ENCODE results near the gene UBC.
"Not testable (repeated sequence)": the region's sequence is repeated elsewhere in the genome, so short reads cannot be mapped to it uniquely, and the experiment has no call there.

The UBC gene

GRCh38 chr12:124917135-124917840, 2.8 kb upstream of the UBC start:
- no peak for TF ChIP-seq CTCF (IDR thresholded peaks at IDR 0.05; ENCODE audit: control extremely low read depth, extremely low read depth, low read depth, missing control alignments)
- peak; percentile 78 for DNase-seq (ENCODE audit: extremely low spot score)
- ChIA-PET CTCF (interaction anchor here (0.8 to 14.4 kb wide), 5 partner anchors 9 to 20 kb away, joined by 3 to 193 read pairs (median 4); no protein-coding TSS in a partner anchor), POLR2A (interaction anchor here (0.6 to 1.6 kb wide), 5 partner anchors 9 to 143 kb away, joined by 3 to 9 read pairs (median 4); no protein-coding TSS in a partner anchor)

- CTCF ChIA-PET = interaction anchor here (6.9 to 14.4 kb wide), 2 partner anchors 10 to 21 kb away, joined by 53 to 193 read pairs; no protein-coding TSS in a partner anchor
- POLR2A ChIA-PET = interaction anchor here (0.6 to 1.6 kb wide), 5 partner anchors 8 to 231 kb away, joined by 3 to 9 read pairs (median 3); no protein-coding TSS in a partner anchor
- no peak for TF ChIP-seq CTCF (IDR thresholded peaks at IDR 0.05; ENCODE audit: control extremely low read depth, extremely low read depth, low read depth, missing control alignments)
- DNase-seq (ENCODE audit: extremely low spot score) = no peak
Observed at GRCh38 chr12:124916374-124917134, 2.1 kb upstream of the UBC start.

GRCh38 chr12:124915239-124916236, 1.1 kb upstream of the UBC start:
- TF ChIP-seq CTCF (IDR thresholded peaks at IDR 0.05; ENCODE audit: control extremely low read depth, extremely low read depth, low read depth, missing control alignments) = no peak
- ChIA-PET CTCF (interaction anchor here (6.9 to 14.4 kb wide), 2 partner anchors 9 to 22 kb away, joined by 53 to 193 read pairs; no protein-coding TSS in a partner anchor), POLR2A (interaction anchor here (0.5 to 2.1 kb wide), 6 partner anchors 9 to 365 kb away, joined by 3 to 16 read pairs (median 3); no protein-coding TSS in a partner anchor)
- DNase-seq (ENCODE audit: extremely low spot score) = no peak

- ChIA-PET POLR2A (interaction anchor here (0.5 to 2.1 kb wide), 12 partner anchors 8 to 153 kb away, joined by 3 to 16 read pairs (median 4); no protein-coding TSS in a partner anchor), CTCF (interaction anchor here (1.0 kb wide), 1 partner anchor 27 kb away, joined by 5 read pairs; no protein-coding TSS in a partner anchor)
- peak; percentile 68 for DNase-seq (ENCODE audit: extremely low spot score)
- TF ChIP-seq CTCF (IDR thresholded peaks at IDR 0.05; ENCODE audit: control extremely low read depth, extremely low read depth, low read depth, missing control alignments) = peak; percentile 59
Observed at GRCh38 chr12:124913474-124914391, 717 bp downstream of the UBC start.

- POLR2A ChIA-PET = interaction anchor here (0.7 to 0.8 kb wide), 2 partner anchors 28 to 82 kb away, joined by 3 read pairs; no protein-coding TSS in a partner anchor
- DNase-seq (ENCODE audit: extremely low spot score); CTCF ChIA-PET: not testable (repeated sequence)
Observed at GRCh38 chr12:124912529-124913287, 1.7 kb downstream of the UBC start.

- ChIA-PET CTCF (interaction anchor here (2.3 kb wide), 2 partner anchors 8 to 29 kb away, joined by 10 to 14 read pairs; no protein-coding TSS in a partner anchor), POLR2A (interaction anchor here (0.8 to 2.9 kb wide), 6 partner anchors 8 to 49 kb away, joined by 4 to 24 read pairs (median 6); no protein-coding TSS in a partner anchor)
- DNase-seq (ENCODE audit: extremely low spot score) = not testable (repeated sequence)
Observed at GRCh38 chr12:124911521-124911920, 2.9 kb downstream of the UBC start.
